RWPE2 (cell line): ENCODE data around the gene NACA.
A peak's percentile ranks its signal among the peaks of the same experiment; 100 is the strongest.
"Not testable (repeated sequence)": the region's sequence is repeated elsewhere in the genome, so short reads cannot be mapped to it uniquely, and the experiment has no call there.

ENCODE experiments used
- ATAC-seq: fragments of 200-7000 bp; cut with Tn5 transposase; 3 replicates; pipeline ENCODE4 v1.9.1; 2021; ENCODE audit warnings: low read depth
- DNase-seq: peaks from one replicate; pipeline ENCODE4 v3.0.0-alpha.2; 2020; ENCODE audit warnings: low spot score
- H3K27ac ChIP-seq: fragments of 450-650 bp; 2 replicates; pipeline ENCODE4 v1.5.1; 2017; ENCODE audit warnings: mild to moderate bottlenecking; ENCODE audit not compliant: poor library complexity, severe bottlenecking
- H3K27me3 ChIP-seq: fragments of 250-450 bp; sonication (Bioruptor Pico); 2 replicates; pipeline ENCODE4 v1.5.1; 2021; ENCODE audit warnings: mild to moderate bottlenecking, moderate library complexity; ENCODE audit not compliant: insufficient read depth, poor library complexity, severe bottlenecking
- H3K36me3 ChIP-seq: fragments of 250-450 bp; sonication (Bioruptor Pico); 2 replicates; pipeline ENCODE4 v1.5.1; 2020; ENCODE audit warnings: low read depth, mild to moderate bottlenecking, moderate library complexity
- H3K4me1 ChIP-seq: fragments of 250-450 bp; sonication (Bioruptor Pico); 2 replicates; pipeline ENCODE4 v1.5.1; 2021; ENCODE audit warnings: mild to moderate bottlenecking, moderate library complexity; ENCODE audit not compliant: insufficient read depth, poor library complexity, severe bottlenecking
- H3K4me3 ChIP-seq: fragments of 250-450 bp; sonication (Bioruptor Pico); 2 replicates; pipeline ENCODE4 v1.5.1; 2021; ENCODE audit warnings: mild to moderate bottlenecking, moderate library complexity; ENCODE audit not compliant: severe bottlenecking
- H3K9me3 ChIP-seq: fragments of 250-450 bp; sonication (Bioruptor Pico); 2 replicates; pipeline ENCODE4 v1.5.1; 2021; ENCODE audit warnings: mild to moderate bottlenecking, moderate library complexity; ENCODE audit not compliant: severe bottlenecking
- TF ChIP-seq, protein P1 (sequence below): fragments of 450-650 bp; IDR thresholded peaks from one replicate; pipeline ENCODE4 v1.5.1; 2017; ENCODE audit warnings: mild to moderate bottlenecking, moderate library complexity; ENCODE audit not compliant: poor library complexity, severe bottlenecking

Gene NACA

DNA sequence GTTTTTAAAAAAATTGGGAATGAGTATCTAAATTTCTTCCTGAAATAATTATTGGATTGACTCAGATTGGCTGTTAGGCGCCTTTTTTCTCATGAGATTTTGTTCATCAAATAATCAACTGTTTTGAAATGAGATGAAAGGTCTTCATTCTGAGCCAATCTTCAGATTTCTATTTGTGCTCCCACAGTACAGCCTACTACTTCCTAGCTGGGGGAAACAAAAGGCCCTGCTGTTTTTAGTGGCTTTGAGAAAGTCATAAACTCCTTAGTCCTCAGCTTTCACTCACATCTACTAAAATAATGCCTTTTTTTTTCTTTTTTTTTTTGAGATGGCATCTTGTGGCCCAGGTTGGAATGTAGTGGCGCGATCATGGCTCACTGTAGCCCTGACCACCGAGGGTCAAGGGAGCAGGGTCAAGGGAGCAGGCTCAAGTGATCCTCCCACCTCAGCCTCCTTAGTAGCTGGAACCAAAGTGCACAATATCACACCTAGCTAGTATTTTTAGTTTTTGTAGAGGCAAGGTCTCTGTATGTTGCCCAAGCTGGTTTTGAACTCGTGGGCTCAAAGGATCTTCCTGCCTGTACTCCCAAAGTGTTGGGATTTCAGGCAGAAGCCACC is 15.2 kb downstream of the NACA start:
- TF ChIP-seq, protein P1, sequence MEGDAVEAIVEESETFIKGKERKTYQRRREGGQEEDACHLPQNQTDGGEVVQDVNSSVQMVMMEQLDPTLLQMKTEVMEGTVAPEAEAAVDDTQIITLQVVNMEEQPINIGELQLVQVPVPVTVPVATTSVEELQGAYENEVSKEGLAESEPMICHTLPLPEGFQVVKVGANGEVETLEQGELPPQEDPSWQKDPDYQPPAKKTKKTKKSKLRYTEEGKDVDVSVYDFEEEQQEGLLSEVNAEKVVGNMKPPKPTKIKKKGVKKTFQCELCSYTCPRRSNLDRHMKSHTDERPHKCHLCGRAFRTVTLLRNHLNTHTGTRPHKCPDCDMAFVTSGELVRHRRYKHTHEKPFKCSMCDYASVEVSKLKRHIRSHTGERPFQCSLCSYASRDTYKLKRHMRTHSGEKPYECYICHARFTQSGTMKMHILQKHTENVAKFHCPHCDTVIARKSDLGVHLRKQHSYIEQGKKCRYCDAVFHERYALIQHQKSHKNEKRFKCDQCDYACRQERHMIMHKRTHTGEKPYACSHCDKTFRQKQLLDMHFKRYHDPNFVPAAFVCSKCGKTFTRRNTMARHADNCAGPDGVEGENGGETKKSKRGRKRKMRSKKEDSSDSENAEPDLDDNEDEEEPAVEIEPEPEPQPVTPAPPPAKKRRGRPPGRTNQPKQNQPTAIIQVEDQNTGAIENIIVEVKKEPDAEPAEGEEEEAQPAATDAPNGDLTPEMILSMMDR, result no peak
- DNase-seq, result no peak
- ATAC-seq, result no peak
- Histone ChIP-seq H3K4me1 (no peaks in the 10 kb centered on the region), H3K27me3 (no peaks in the 10 kb centered on the region), H3K4me3 (no peak overlapping the region), H3K9me3 (no peaks in the 10 kb centered on the region), H3K36me3 (peaks cover 34% of the 10 kb centered on the region), H3K27ac (no peak overlapping the region)

DNA sequence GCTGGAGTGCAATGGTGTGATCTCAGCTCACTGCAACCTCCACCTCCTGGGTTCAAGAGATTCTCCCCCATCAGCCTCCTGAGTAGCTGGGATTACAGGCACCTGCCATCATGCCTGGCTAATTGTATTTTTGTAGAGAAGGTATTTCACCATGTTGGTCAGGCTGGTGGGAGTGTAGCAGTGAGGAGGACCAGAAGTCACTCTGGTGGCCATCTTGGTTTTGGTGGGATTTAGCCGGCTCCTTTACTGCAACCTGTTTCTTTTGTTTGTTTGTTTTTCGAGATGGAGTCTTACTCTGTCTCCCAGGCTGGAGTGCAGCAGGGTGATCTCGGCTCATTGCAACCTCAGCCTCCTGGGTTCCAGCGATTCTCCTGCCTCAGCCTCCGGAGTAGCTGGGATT is 20.6 kb downstream of the NACA start:
- not testable (repeated sequence) for H3K27ac ChIP-seq, H3K27me3 ChIP-seq, ATAC-seq, H3K4me1 ChIP-seq, H3K36me3 ChIP-seq, H3K9me3 ChIP-seq, H3K4me3 ChIP-seq, DNase-seq

DNA sequence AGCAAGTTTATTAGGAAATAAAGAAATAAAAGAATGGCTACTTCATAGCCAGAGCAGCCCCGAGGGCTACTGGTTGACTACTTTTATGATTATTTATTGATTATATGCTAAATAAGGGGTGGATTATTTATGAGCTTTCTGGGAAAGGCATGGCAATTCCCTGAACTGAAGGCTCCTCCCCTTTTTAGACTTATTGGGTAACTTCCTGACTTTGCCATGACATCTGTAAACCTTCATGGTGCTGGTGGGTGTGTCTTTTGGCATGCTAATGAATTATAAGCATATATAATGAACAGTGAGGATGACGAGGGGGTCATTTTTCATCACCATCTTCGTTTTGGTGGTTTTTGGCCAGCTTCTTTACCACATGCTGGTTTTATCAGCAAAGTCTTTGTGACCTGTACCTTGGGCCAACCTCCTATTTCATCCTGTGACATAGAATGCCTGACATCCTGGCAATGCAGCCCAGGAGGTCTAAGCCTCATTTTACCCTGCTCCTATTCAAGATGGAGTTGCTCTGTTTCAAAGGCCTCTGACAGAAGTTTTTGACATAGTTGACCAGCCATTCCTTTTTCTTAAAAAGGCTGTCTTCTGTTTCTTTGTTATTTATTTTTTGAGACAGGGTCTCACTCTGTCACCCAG is 26.0 kb downstream of the NACA start:
- no peaks in the 10 kb centered on the region for H3K27me3 ChIP-seq
- ATAC-seq (no peak), DNase-seq (no peak)
- H3K4me3 ChIP-seq, result no peak overlapping the region
- H3K4me1 ChIP-seq, result no peaks in the 10 kb centered on the region
- no peaks in the 10 kb centered on the region for H3K9me3 ChIP-seq
- TF ChIP-seq, protein P1, result no peak
- no peaks in the 10 kb centered on the region for H3K36me3 ChIP-seq
- H3K27ac ChIP-seq, result no peak overlapping the region

DNA sequence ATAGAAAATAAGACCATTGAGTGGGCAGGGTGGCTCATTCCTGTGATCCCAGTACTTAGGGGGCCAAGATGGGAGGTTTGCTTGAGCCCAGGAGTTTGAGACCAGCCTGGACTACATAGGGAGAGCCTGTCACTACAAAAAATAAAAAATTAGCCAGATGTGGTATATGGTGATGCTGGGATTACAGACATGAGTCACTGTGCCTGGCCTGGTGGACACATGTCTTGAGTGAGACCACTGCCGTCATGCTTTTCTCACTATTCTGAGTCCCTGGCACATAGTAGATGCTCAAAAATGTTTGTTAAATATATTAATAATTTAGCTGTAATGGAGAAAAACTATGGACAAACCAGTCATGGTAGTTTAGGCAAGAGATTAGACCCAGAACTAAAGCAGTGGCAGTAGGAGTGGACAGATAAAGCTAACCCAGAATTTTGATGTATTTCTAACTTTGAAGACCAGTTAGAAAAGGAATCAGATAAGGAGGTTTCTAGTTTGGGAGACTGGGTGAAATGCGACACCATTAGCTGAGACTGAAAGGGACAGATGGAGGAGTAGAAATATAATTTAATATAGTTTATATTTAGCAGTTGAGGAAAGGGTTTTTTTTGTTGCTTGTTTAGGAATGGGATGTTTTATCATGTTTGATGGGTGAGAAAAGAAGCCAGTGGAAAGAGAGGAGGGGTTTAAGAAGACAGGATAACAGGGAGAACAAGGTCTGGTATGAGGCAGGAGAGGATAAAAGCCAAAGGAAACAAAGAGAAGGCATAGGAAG is 29.6 kb downstream of the NACA start:
- DNase-seq (no peak), ATAC-seq (no peak)
- no peaks in the 10 kb centered on the region for H3K4me1 ChIP-seq
- TF ChIP-seq, protein P1, result no peak
- H3K36me3 ChIP-seq, result no peaks in the 10 kb centered on the region
- H3K27me3 ChIP-seq, result no peaks in the 10 kb centered on the region
- no peaks in the 10 kb centered on the region for H3K9me3 ChIP-seq
- H3K27ac ChIP-seq, result no peak overlapping the region
- H3K4me3 ChIP-seq, result no peak overlapping the region

DNA sequence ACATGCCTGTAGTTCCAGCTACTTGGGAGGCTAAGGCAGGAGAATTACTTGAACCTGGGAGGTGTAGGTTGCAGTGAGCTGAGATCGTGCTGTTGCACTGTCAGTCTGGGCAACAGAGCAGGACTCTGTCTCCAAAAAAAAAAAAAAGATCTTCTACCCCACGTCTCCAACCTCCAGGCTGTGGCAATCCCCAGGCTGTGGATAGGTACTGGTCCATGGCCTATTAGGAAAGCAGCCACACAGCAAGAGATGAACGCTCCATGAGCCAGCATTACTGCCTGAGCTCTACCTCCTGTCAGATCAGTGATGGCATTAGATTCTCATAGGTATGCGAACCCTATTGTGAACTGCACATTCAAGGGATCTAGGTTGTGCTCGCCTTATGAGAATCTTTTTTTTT is 30.9 kb downstream of the NACA start:
- Histone ChIP-seq H3K36me3 (no peaks in the 10 kb centered on the region), H3K27ac (no peak overlapping the region), H3K9me3 (no peaks in the 10 kb centered on the region), H3K4me1 (no peaks in the 10 kb centered on the region), H3K27me3 (no peaks in the 10 kb centered on the region), H3K4me3 (no peak overlapping the region)
- TF ChIP-seq, protein P1, result no peak
- 0 out of 3 replicates have a peak, but pooled peaks have one; percentile 19 for ATAC-seq
- DNase-seq, result no peak
